Activated CD8-positive, alpha-beta memory T cell treated with anti-CD3 and anti-CD28 coated beads, Interleukin-2, amount 50 U/mL, for 1 hour (primary cell): ENCODE data around the gene UQCR11.
"Not testable (repeated sequence)": the region's sequence is repeated elsewhere in the genome, so short reads cannot be mapped to it uniquely, and the experiment has no call there.

ENCODE experiments used
- DNase-seq: peaks from one replicate; pipeline ENCODE4 v3.0.0-alpha.2; 2020; ENCODE audit errors: extremely low read depth

The UQCR11 gene

DNA sequence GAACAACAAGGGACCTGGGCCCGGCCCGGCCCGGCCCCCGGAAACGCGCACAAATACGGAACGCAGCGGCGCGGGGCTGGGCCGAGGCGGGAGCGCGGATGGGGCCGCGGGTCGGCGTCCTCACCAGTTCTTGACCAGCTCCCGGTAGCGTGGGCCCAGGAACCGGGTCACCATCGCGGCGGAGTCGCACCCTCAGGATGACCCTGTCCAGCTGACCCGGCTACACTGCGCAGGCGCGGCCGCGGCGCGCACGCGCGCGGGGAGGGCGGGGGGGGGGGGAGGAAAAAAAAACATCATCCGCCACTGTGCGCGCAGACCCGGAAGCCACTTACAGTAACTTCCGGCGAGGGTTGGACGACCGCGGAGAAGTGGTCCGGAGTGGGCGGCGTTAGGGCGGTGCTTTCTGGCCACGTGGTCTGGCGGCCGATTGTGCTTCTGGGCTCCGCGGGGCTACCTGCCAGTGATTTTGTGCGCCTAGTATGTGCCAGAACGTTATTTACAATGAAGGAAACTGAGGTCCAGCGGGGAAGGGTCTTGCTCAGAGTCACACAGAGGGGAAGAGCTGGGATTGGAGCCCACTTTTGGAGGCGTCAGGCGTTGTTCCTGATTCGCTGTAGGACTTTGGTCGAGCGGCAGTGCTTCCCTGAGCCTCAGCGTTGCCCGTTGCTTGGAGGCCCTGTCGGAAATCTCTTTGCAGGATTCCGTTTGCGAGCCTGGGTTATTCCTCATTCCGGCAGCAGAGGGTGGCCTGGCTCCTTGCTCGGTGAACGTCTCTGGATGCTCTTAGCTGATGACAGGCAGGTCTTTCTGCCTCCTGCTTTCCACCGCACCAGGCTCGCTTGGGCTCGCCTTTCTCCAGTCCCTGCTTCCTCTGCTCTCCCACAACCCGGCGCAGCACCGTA is at the start of gene UQCR11:
TSS of gene UQCR11 (minus strand) at position 227 of the 902 bp plus-strand sequence. CDS start at position 174, 53 bp downstream.
- peak; percentile 85 for DNase-seq

DNA sequence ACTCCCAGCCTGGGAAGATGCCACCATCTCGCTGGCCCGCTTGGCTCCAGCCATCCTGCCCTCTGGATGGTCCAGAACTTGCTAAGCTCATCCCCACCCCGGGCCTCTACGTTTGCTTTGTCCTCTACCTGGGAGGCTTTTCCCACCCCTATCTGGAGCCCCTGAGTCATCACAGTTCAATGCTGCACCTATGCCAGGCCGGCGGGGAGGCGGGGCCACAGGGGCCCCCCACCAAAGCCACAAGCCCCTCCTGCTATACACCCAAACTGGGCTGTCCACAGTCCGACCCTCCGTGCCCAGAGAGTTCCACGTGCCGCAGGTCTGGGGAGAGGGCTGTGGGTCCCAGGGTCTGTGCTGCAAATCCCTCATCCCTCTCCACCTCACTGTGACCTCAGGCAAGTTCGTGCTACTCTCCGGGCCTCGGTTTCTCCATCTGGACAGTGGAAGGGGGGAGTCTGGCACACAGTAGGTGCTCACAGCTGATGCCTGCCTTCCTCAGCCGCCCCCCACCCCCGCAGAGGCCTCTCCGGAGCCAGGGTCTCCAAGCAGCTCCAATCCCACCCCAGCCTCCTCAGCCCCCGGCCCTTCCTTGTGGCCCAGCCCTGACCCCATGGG is 49.0 kb upstream of the UQCR11 start:
- no peak for DNase-seq

GRCh38 chr19:1653300-1653628 is 48.0 kb upstream of the UQCR11 start:
- DNase-seq: no peak

DNA sequence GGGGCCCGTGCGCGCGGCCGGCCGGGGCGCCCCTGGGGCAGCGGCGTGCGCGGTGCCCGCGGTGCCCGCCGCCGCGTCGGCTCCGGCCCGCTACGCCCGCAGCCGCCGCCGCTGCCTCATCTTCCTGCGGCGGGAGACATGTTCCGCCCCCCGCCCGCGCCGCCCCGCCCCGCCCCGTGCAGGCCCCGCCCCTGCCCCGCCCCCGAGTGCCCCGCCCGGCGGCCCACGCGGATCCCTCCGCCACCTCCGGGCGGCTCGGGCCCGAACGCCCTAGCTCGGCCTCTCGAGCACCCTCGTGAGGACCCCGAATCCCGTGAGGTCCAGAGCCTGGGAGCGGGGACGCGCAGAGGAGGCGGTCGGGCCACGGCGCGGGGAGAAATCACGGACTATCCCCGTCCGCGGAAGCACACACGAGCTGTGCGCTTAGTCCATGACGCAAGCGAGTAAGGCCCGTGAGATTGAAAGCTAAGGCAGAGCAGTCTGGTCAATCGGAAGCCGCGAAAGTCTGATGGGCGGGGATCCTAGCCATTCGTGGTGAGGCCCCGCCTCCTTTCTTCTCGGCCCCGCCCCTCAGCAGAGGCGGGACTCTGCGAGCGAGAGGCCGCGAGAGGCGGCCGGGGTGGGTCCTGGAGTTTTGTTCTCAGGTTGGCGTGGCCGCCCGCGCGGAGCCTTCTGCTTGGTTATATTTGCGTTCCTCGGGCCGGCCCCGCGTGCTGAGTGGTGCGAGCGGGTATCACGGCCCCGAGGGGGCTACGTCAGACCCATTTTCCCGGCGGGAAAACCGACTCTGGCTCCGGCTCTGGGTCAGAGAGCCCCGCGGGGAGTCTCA is 47.4 kb upstream of the UQCR11 start, which contains the start of gene TCF3:
TSS of gene TCF3 (minus strand) at position 145 of the 829 bp plus-strand sequence. CDS start 2,367 bp downstream, outside the sequence.
- DNase-seq: peak; percentile 92

DNA sequence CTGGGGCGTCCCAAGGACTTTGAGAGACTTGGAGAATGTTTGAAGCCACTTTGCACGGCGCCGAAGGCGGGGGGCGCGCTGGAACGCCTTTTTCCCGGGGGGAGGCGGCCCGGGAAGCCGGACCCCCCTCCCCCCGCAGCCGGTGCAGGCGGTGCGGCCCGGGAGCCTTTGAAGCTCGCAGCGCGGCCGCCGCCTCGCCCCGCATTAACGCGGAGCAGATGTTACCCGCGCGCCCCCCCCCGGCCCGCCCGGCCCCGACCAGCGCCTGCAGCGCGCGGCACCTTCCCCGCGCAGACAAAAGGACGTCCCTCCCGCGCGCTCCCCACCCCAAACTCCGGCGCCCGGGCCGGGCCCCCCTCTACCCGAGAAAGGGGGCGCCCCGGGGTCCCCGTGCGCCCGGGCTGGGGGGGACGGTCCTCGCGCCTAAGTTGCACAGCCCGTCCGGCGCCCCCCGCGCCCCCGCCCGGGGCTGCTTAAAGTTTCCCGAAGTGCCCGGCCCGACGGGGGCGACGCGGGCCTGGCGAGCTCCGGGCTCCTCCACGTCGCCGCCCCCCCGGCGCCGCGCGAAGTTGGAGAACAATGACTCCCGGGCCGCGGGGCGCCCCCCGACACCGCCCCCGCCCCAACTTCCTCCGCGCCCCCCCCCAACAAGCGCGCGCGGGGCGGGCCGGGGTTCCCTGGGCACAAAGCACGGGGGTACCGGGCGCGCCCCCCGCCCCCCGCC is 46.5 kb upstream of the UQCR11 start:
- no peak for DNase-seq

GRCh38 chr19:1650650-1651567 is 45.6 kb upstream of the UQCR11 start:
- DNase-seq: peak; percentile 41

DNA sequence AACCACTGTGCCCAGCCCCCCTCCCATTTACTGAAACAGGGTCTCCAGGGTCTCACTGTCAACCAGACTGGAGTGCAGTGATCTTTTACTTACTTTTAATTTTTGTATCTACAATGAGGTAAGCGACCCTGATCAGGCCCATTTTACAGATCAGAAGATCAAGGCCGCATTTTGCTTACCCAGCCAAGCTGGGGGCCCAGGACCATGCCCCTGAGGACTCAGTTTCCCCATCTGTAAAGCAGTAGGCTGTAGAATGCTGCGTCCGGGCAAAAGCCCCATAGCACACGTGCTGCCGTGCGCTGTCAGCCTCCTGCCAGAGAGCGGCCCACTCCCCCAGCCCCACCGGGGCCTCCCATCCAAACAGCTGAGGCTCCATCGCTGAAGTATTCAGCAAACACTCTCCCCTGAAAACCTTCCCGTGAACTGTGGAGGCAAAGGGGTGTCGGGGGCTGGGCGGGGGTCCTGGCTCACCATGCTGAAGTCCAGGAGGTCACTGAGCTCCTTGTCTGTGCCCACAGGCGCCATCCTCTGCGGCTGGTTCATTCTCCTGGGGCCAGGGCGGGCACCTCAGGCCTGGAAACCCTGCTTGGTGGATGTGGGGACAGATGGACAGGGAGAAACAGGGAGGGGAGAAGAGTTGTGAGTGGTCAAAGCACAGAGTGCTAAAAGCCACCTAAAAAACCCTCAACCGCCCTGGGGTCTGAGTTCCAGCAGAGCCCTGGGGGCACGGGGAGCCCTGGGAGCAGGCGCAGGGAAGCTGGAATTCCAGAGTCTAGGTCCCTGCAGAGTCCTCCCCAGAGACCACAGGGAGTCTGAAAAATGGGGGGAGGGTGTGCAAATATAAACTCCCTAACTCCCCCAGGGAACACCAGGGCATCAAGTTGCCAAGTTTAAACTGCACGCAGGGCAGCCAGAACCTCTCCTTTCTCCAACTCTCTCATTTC is 44.7 kb upstream of the UQCR11 start:
- no peak for DNase-seq

GRCh38 chr19:1648920-1649541 is 43.8 kb upstream of the UQCR11 start:
- DNase-seq: no peak

GRCh38 chr19:1648459-1648849 is 43.2 kb upstream of the UQCR11 start:
- no peak for DNase-seq

GRCh38 chr19:1647501-1648458 is 42.5 kb upstream of the UQCR11 start:
- DNase-seq: no peak

- no peak for DNase-seq
Observed at GRCh38 chr19:1646659-1647453, 41.6 kb upstream of the UQCR11 start.

DNA sequence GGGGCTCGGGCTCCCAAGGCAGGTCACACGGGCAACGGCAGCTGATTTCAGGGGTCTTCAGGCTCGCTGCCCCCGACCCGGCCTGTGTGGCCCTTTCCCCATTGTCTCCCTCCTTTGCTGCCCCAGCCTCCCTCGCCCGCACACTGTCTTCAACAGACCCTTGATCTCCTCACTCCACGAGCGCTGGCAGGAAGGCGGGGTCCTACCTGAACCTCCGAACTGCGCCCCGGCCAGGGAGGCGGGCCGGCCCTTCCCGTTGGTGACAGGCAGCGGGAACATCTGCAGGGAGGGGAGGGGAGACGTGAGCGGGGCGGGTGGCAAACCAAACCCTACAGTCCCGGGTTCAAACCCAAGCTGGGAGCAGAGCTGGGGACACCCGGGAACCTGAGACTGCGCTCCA is 40.9 kb upstream of the UQCR11 start:
- no peak for DNase-seq

- DNase-seq: no peak
Observed at GRCh38 chr19:1645299-1645698, 40.0 kb upstream of the UQCR11 start.

DNA sequence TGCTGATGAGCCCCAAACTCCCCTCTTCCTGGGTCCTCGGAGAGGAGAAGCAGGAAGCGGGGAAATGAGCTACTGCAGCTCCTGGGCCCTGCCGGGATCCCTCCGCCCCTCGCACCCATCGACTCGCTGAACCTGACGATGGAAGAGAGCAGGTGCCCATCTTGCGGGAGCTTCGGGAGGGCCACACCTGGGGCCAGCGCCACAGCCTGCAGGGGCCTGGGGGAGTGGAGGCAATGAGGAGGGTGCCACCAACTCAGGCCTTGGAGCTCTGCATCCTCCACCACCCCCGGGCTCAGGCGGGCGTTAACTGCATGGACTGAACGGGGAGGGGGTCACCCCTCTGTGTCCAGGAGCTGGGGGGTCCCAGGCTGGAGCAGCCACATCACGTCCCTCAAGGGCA is 38.8 kb upstream of the UQCR11 start:
- no peak for DNase-seq

- not testable (repeated sequence) for DNase-seq
Observed at GRCh38 chr19:1640893-1641448, 35.7 kb upstream of the UQCR11 start.
